Measurements from ENCODE around the gene NUDT3.

DNA sequence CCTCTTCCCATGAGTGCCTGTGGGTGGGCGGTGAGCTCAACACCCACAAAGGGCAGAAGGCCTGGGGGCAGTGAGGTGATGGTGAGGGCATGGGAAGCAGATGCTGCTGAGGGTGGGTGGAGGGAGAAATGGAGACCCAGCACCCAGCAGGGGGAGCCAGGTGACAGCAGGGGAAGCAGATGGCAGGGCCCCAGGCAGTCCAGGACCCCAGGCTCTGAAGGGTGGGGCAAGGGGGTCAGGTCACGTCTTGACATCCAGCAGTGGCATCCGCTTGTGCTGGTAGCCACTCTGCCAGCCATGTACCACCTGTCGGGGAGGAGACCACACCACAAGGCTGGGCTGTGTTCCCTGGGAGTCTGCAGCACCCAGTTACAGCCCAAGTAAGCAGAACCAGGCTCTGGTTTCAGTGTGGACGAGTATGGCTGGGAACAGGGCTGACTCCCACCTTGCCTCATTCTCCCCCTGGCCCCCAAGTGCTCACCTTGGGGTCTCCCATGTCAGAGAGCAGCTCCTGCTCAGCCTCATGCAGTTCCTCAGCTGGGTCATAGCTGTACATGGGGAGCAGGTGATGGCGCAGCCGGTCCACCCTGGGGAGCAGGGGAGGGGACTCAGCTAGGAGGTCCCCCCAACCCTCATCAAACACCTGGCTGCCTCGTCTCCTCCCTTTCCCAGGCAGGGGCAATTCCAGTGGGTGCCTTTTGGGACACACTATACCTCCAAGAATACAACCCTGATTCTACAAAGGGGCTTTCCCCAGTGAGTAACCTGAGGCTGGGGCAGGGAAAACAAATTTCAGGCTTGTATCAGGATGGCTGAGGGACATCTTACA is 145.7 kb downstream of the NUDT3 start:
- TF ChIP-seq EZH2phosphoT487 (IDR thresholded peaks at IDR 0.05; ENCODE audit: low read length), result no peak
- TF ChIP-seq, protein P1, sequence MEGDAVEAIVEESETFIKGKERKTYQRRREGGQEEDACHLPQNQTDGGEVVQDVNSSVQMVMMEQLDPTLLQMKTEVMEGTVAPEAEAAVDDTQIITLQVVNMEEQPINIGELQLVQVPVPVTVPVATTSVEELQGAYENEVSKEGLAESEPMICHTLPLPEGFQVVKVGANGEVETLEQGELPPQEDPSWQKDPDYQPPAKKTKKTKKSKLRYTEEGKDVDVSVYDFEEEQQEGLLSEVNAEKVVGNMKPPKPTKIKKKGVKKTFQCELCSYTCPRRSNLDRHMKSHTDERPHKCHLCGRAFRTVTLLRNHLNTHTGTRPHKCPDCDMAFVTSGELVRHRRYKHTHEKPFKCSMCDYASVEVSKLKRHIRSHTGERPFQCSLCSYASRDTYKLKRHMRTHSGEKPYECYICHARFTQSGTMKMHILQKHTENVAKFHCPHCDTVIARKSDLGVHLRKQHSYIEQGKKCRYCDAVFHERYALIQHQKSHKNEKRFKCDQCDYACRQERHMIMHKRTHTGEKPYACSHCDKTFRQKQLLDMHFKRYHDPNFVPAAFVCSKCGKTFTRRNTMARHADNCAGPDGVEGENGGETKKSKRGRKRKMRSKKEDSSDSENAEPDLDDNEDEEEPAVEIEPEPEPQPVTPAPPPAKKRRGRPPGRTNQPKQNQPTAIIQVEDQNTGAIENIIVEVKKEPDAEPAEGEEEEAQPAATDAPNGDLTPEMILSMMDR (IDR thresholded peaks at IDR 0.05; ENCODE audit: low read length), result peak; percentile 50
